ENCODE data around the gene NFE2L2.

Gene NFE2L2

DNA sequence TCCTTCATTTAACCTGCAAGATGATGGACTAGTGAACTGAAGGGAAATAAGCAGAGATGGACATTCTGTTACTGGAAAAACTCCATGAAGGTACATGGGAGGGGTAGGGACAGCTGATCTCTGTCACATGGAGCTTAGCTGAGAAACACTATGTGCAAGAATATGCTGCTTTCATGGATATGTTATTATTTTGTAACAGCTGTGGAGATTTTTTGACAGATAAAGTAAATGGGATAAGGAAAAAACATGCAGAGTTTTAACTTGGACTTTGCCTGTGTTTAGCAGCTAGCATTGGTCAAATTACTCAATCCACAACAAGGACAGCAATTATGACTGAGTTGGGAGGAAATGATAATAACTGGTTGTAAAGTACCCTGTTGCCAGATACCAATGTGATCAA, 80.7 kb downstream of the NFE2L2 start:
- no peaks in the 10 kb centered on the region for H3K36me3 ChIP-seq (replicated peaks)
- no peak overlapping the region for H3K27ac ChIP-seq
- in situ Hi-C loops (cut with HindIII; ENCODE audit: low pct_ligation_motif_present, low sequenced_read_pairs): no loop called here
- DNase-seq: no peak
- TF ChIP-seq CTCF (IDR thresholded peaks at IDR 0.05; ENCODE audit: low read depth, low read length, missing control alignments): no peak
- no peak overlapping the region for H3K4me3 ChIP-seq (ENCODE audit: low read depth, low read length)
- peaks cover 2% of the 10 kb centered on the region for H3K27me3 ChIP-seq (replicated peaks)
